Measurements from ENCODE around the gene EPHA10.

Gene EPHA10

GRCh38 chr1:37734629-37735591, 30.0 kb downstream of the EPHA10 start:
- DNase-seq (ENCODE audit: low read depth in 2 of 2, low spot score in 1 of 2): no peak

GRCh38 chr1:37732111-37732780, 32.7 kb downstream of the EPHA10 start:
- DNase-seq (ENCODE audit: low read depth in 2 of 2, low spot score in 1 of 2): no peak

- DNase-seq (ENCODE audit: low read depth in 2 of 2, low spot score in 1 of 2): no peak
Measured at GRCh38 chr1:37731312-37732019, 33.5 kb downstream of the EPHA10 start.

DNA sequence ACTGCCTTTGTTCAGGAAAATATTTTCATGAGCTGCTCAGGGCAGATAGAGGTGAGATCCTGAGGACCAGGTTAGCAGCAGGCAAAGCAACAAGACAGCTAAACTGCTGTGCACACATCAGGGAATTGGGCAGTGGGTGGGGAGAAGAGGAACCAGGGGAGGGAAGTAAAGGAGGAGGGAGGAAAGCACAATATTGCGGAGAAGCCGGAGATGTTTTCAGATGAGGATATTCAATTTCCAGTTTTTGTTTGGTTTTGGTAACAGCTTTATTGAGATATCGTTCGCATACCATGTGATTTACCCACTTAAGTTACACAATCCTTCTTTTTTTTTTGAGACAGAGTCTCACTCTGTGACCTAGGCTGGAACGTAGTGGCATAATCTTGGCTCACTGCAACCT, 34.5 kb downstream of the EPHA10 start:
- DNase-seq (ENCODE audit: low read depth in 2 of 2, low spot score in 1 of 2): no peak

DNA sequence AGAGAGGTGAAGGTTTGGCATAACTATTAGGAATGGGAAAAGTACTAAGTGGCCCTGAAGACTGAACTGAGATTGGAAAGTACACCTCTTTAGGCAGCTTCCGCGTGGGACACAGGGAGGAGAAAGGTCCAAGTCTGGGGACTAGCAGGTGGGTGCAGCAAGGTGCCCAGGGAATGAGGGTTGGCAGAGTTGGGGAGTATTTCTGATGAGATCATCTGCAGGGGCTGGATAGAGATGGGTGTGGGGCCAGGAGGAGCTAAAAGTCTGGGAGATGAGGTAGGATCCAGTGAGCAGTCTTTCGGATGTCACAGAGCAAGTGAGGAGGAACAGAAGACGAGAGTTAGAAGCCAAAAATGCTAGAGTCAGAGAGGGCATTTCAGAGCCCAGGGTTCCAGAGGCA, 36.5 kb downstream of the EPHA10 start:
- no peak for DNase-seq (ENCODE audit: low read depth in 2 of 2, low spot score in 1 of 2)

GRCh38 chr1:37726751-37727585, 38.0 kb downstream of the EPHA10 start:
- DNase-seq (ENCODE audit: low read depth in 2 of 2, low spot score in 1 of 2): no peak

DNA sequence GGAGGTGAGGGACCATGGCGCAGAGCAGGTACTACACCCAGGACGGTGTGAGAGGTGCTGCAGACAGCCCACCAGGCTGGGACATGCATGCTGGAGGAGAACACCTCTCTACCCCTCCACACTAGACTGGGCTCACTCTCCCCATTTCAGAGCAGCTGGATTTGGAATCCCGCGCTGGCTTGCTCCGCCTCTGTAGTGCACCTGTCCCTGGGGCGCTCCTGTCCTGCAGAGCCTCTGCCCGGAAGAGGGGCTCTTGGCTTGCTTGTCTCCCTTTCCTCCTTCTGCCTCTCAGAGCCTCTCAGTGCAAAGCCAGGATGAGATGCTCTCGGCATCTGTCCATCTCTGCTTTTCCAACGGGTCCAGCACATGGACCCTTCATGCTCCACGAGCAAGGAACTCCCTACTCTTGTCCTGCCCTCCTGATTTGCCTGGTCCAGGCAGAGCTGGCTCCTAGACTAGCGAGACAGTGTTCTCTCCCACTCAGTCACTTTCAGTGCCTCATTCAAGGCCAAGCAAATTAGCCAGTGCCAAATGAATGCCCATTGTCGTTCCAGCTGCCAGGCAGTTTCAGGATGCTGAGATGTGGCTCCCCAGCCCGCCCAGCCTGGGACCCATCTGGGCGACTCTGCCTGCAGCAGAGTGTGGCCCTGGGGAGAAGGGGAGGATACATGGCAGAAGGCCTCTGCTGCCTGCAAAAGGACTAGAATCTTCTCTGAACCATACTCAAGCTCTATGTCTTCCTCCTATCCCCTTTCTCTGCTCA, 38.9 kb downstream of the EPHA10 start:
- DNase-seq (ENCODE audit: low read depth in 2 of 2, low spot score in 1 of 2): no peak

DNA sequence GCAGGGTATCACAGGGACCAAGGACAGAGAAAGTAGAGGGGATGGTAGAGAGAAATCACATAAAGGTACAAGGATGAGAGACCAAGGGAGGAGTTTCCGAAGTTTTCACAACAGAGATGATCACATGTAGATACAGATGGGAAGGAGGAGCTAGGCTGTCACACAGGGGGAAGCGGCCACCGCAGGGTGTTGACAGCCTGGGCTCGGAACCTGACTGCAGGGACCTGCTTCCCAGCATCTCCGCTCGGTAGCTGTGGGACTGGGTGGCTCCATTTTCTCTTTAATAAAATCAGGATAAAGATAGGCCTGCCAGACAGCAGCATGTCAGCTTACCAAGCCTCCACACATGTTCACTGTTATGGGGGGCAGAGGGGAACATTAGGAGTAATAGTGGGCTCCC, 40.3 kb downstream of the EPHA10 start:
- no peak for DNase-seq (ENCODE audit: low read depth in 2 of 2, low spot score in 1 of 2)

GRCh38 chr1:37723390-37724078, 41.4 kb downstream of the EPHA10 start:
- DNase-seq (ENCODE audit: low read depth in 2 of 2, low spot score in 1 of 2): no peak

DNA sequence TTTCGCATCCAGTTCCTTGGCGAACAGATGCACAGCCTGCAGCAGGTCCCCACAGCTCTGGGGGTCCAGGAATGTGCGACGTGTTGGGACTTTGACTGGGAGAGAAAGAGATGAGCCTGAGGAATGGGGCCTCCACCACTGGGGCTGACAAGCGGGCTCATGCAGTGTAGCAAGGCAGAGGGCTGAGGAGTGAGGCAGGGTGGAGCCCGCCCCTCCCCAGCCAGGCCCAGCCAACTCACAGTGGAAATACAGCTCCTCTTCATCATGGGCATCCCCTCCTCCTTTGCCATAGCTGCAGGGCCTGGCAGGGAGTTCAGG, 41.9 kb downstream of the EPHA10 start:
- DNase-seq (ENCODE audit: low read depth in 2 of 2, low spot score in 1 of 2): no peak

DNA sequence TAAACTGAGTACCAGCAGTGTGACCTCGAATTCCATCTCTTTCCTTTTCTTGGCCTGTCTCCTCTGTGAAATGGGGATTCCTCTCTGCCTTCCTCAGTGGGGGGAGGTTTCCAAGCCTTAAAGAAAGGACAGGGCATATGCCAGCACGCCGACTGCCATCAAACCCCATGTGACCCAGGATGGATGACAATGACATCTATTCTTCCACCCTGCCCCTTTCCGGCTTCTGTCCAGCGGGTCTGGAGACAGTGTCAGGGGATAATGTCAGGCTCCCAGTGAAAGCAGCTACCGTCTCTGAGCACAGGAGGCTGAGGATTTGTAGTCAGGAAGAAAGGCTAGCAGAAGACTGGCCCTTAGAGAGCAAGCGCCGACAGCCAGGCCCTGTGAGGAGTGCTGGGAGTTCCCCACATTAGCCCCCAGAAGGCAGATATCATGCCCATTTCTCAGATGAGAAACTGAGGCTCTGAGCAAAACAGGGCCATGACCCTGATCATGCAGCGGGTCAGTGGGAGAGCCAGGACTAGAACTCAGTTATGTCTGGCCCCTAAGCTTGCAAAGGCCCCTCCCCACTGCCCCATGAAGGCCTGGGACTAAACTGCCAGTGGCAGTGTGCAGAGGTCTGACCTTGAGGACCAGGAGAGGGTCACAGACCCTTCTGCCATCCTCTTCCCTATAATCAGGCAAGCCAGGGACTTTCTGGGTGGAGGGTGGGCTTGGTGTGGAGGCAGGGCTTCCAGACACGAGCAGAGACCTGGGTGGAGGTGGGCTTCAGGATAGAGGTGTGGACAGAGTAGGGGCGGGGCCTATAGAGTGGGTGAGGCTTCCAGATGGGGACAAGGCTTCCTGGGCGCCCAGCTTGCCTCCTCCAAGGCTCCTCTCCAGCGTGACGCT, 42.5 kb downstream of the EPHA10 start:
- DNase-seq (ENCODE audit: low read depth in 2 of 2, low spot score in 1 of 2): no peak

DNA sequence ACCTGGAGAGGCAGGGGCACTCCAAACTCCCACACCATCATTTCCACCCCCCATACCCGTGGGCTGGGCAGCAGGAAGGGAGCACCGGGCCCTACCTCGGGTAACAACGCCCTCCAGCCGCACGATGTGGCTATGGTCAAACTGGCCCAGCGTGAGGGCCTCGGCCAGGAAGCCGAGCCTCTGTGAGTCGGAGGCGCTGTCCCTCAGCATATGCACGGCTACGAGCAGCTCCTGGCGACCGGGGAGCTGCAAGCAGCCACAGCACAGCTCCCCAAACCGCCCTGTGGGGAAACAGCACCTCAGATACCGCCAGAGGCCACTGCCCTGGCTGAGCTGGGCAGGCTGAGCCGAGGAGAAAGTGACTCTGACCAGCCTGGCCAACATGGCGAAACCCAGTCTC, 43.4 kb downstream of the EPHA10 start:
- DNase-seq (ENCODE audit: low read depth in 2 of 2, low spot score in 1 of 2): no peak

GRCh38 chr1:37720231-37721130, 44.4 kb downstream of the EPHA10 start:
- no peak for DNase-seq (ENCODE audit: low read depth in 2 of 2, low spot score in 1 of 2)

- DNase-seq (ENCODE audit: low read depth in 2 of 2, low spot score in 1 of 2): no peak
Measured at GRCh38 chr1:37719572-37720195, 45.2 kb downstream of the EPHA10 start.

GRCh38 chr1:37718901-37719571, 45.9 kb downstream of the EPHA10 start:
- no peak for DNase-seq (ENCODE audit: low read depth in 2 of 2, low spot score in 1 of 2)

DNA sequence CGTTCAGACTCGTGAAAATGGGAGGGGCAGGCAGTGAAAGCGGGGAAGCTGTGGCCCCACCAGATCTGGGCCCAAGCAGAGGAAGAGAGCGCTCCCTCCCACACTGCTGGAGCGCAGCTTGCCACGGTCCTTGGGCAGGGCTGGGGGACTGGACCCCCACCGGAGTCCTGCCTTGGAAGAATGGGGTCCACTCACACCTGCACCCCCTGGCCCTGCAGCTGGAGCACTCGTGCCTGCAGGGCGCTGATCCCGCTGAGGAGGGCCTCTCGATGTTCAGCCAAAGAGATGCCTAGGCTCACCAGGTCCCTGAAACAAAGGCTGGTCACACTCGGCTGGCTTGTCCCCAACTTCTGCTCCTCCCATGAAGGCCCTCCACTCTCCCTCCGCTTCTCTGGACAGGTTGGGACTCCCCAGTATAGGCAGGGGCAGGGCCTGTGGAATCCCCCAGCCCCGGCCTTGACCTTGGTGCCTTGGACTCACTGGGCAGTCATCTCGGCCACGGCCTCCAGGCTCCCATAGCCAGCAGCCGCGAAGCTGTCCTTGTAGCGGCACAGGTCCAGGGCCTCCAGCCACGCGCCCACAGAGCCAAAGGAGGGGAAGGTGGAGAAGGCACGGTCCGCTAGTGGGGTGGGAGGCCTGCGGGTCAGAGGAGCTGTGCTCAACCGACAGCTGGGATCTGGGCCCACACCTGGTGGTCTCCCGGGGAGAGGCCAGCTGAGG, 46.6 kb downstream of the EPHA10 start:
- no peak for DNase-seq (ENCODE audit: low read depth in 2 of 2, low spot score in 1 of 2)
